B cell (primary cell): ENCODE measurements around the gene PROCR.

Experiments used
- EZH2 ChIP-seq: IDR thresholded peaks from 2 replicates; pipeline ENCODE4 v1.6.1; 2012; ENCODE audit warnings: borderline replicate concordance, low read depth, mild to moderate bottlenecking, moderate library complexity, low read length; ENCODE audit not compliant: insufficient read depth, poor library complexity, severe bottlenecking
- TF ChIP-seq, protein P1 (sequence below): fragments of 200-600 bp; IDR thresholded peaks from one replicate; pipeline ENCODE4 v1.8.0; 2022; ENCODE audit warnings: antibody characterized with exemption, mild to moderate bottlenecking

DNA sequence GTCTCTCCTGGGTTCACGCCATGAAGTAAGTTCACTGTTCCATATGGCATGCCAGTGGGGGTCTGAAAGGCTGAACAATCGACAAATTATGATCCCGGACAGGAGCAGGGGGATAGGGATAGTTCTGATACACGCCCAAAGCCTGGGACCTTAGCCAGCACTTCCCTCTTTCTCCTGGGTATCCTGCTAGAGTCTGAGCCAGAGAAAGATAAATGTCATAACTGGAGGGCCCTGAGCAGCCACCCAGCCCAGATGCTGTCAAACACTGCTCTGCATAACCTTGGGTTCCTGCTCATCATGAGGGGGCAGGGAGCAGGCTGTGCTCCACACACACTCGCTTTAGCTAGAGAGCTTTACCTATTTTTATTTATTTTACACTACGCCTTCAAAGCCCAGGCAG lies 37.0 kb upstream of the PROCR start:
- TF ChIP-seq EZH2 = no peak
- TF ChIP-seq, protein P1, sequence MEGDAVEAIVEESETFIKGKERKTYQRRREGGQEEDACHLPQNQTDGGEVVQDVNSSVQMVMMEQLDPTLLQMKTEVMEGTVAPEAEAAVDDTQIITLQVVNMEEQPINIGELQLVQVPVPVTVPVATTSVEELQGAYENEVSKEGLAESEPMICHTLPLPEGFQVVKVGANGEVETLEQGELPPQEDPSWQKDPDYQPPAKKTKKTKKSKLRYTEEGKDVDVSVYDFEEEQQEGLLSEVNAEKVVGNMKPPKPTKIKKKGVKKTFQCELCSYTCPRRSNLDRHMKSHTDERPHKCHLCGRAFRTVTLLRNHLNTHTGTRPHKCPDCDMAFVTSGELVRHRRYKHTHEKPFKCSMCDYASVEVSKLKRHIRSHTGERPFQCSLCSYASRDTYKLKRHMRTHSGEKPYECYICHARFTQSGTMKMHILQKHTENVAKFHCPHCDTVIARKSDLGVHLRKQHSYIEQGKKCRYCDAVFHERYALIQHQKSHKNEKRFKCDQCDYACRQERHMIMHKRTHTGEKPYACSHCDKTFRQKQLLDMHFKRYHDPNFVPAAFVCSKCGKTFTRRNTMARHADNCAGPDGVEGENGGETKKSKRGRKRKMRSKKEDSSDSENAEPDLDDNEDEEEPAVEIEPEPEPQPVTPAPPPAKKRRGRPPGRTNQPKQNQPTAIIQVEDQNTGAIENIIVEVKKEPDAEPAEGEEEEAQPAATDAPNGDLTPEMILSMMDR = no peak
